Liver (tissue), 9 donors: Measurements from ENCODE around the gene PGM1. TPM values are rescaled to one million over a fixed set of nuclear protein-coding genes. Genes with fewer than 3 reads are reported as not detected.

ENCODE experiments used
- DNase-seq: peaks from one replicate; pipeline ENCODE4 v3.0.0-alpha.2; 2017; ENCODE audit warnings: low spot score
- H3K27ac ChIP-seq, 2 donors: one replicate each; pipeline ENCODE4 v1.7.0; 2013; ENCODE audit warnings: inconsistent platforms in 2 of 2, low read length in 2 of 2, control low read depth in 1 of 2, low read depth in 1 of 2, mild to moderate bottlenecking in 1 of 2
- H3K27me3 ChIP-seq, 4 donors: one replicate each; pipeline versions ENCODE4 v1.6.1 to v1.7.0; 2013; ENCODE audit warnings: low read length in 3 of 4, inconsistent platforms in 1 of 4, mild to moderate bottlenecking in 1 of 4, moderate library complexity in 1 of 4; ENCODE audit not compliant: control insufficient read depth in 4 of 4, insufficient read depth in 4 of 4
- H3K36me3 ChIP-seq, 4 donors: one replicate each; pipeline versions ENCODE4 v1.6.1 to v1.7.0; 2013; ENCODE audit warnings: low read length in 3 of 4, mild to moderate bottlenecking in 3 of 4, low read depth in 1 of 4, moderate library complexity in 1 of 4; ENCODE audit not compliant: control insufficient read depth in 4 of 4, insufficient read depth in 3 of 4
- H3K4me1 ChIP-seq, 4 donors: one replicate each; pipeline versions ENCODE4 v1.6.1 to v1.7.0; 2013; ENCODE audit warnings: low read length in 3 of 4, mild to moderate bottlenecking in 3 of 4, moderate library complexity in 1 of 4; ENCODE audit not compliant: control insufficient read depth in 4 of 4, insufficient read depth in 4 of 4
- H3K4me3 ChIP-seq, 3 donors: one replicate each; pipeline versions ENCODE4 v1.6.1 to v1.7.0; 2013; ENCODE audit warnings: low read length in 3 of 3, control low read depth in 1 of 3, low read depth in 1 of 3, mild to moderate bottlenecking in 1 of 3
- H3K9ac ChIP-seq, 2 donors: one replicate each; pipeline ENCODE4 v1.7.0; 2013; ENCODE audit warnings: low read length in 2 of 2, mild to moderate bottlenecking in 2 of 2, moderate library complexity in 2 of 2, control low read depth in 1 of 2, low read depth in 1 of 2
- H3K9me3 ChIP-seq, 4 donors: one replicate each; pipeline versions ENCODE4 v1.6.1 to v1.7.0; 2013; ENCODE audit warnings: low read length in 3 of 4; ENCODE audit not compliant: control insufficient read depth in 4 of 4
- ATF3 ChIP-seq: IDR thresholded peaks from 2 replicates; pipeline ENCODE4 v1.6.1; 2016; ENCODE audit warnings: antibody characterized with exemption
- FOXA1 ChIP-seq: IDR thresholded peaks from 2 replicates; pipeline ENCODE4 v1.6.1; 2016; ENCODE audit warnings: antibody characterized with exemption
- FOXA2 ChIP-seq: IDR thresholded peaks from 2 replicates; pipeline ENCODE4 v1.6.1; 2016; ENCODE audit warnings: antibody characterized with exemption
- GABPA ChIP-seq, 2 donors: IDR thresholded peaks in 1 of 2; conservative IDR thresholded peaks in 1 of 2; 2 replicates each; pipeline ENCODE4 v1.6.1; 2016; ENCODE audit warnings: antibody characterized with exemption in 2 of 2, mild to moderate bottlenecking in 1 of 2, moderate library complexity in 1 of 2
- HNF4A ChIP-seq, 2 donors: conservative IDR thresholded peaks; 2 replicates each; pipeline ENCODE4 v1.6.1; 2016; ENCODE audit warnings: antibody characterized with exemption in 2 of 2, mild to moderate bottlenecking in 2 of 2
- HNF4G ChIP-seq: IDR thresholded peaks from 2 replicates; pipeline ENCODE4 v1.6.1; 2016; ENCODE audit warnings: antibody characterized with exemption
- JUND ChIP-seq, 2 donors: IDR thresholded peaks; 2 replicates each; pipeline ENCODE4 v1.6.1; 2016; ENCODE audit warnings: antibody characterized with exemption in 2 of 2
- NR2F2 ChIP-seq: IDR thresholded peaks from 2 replicates; pipeline ENCODE4 v1.6.1; 2016; ENCODE audit warnings: antibody characterized with exemption
- RXRA ChIP-seq, 2 donors: IDR thresholded peaks; 2 replicates each; pipeline ENCODE4 v1.6.1; 2017 to 2018; ENCODE audit warnings: antibody characterized with exemption in 2 of 2, mild to moderate bottlenecking in 1 of 2
- SP1 ChIP-seq: IDR thresholded peaks from 2 replicates; pipeline ENCODE4 v1.6.1; 2018; ENCODE audit warnings: antibody characterized with exemption, mild to moderate bottlenecking
- TAF1 ChIP-seq: conservative IDR thresholded peaks from 2 replicates; pipeline ENCODE4 v1.6.1; 2016; ENCODE audit warnings: antibody characterized with exemption, mild to moderate bottlenecking
- YY1 ChIP-seq: IDR thresholded peaks from 2 replicates; pipeline ENCODE4 v1.6.1; 2016; ENCODE audit warnings: antibody characterized with exemption, mild to moderate bottlenecking
- WGBS: extraction: QIAGEN DNeasy Blood & Tissue Kit; methylation state at CpG from one replicate; pipeline ENCODE4 v1.1.7; 2013; 5-methylcytosine and 5-hydroxymethylcytosine counted together
- polyA plus RNA-seq, 2 donors: library from polyadenylated mRNA; stranded (reverse) in 1 of 2; unstranded in 1 of 2; fragments of 200-250 nt in 1 of 2; fragments of >200 nt in 1 of 2; fragmentation: Nextera tagmentation in 1 of 2; extraction: Ambion mirVana in 1 of 2; gene quantifications; one replicate each; pipeline versions ENCODE4 v1.2.1 to v1.2.3, GENCODE V29; 2013 to 2015
- total RNA-seq, 2 donors: library from RNA; depleted of rRNA; stranded (reverse); fragments of >200 nt; gene quantifications; one replicate each; pipeline ENCODE4 v1.2.3, GENCODE V29; 2014
- TF ChIP-seq, protein P1 (sequence below): IDR thresholded peaks from 2 replicates; pipeline ENCODE4 v1.6.1; 2016; ENCODE audit warnings: antibody characterized with exemption
- donor health status: healthy.
- donor health status: healthy.
- donor health status: healthy.
- donor health status: healthy.
- donor health status: healthy.

PGM1 gene
- total and polyA plus RNA-seq, 4 donors: 57.3 to 224 (median 120) TPM

GRCh38 chr1:63663301-63663700 is 70.1 kb downstream of the PGM1 start (continued):
- TF ChIP-seq, protein P1, sequence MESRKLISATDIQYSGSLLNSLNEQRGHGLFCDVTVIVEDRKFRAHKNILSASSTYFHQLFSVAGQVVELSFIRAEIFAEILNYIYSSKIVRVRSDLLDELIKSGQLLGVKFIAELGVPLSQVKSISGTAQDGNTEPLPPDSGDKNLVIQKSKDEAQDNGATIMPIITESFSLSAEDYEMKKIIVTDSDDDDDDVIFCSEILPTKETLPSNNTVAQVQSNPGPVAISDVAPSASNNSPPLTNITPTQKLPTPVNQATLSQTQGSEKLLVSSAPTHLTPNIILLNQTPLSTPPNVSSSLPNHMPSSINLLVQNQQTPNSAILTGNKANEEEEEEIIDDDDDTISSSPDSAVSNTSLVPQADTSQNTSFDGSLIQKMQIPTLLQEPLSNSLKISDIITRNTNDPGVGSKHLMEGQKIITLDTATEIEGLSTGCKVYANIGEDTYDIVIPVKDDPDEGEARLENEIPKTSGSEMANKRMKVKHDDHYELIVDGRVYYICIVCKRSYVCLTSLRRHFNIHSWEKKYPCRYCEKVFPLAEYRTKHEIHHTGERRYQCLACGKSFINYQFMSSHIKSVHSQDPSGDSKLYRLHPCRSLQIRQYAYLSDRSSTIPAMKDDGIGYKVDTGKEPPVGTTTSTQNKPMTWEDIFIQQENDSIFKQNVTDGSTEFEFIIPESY: no peak
- TF ChIP-seq TAF1 (no peak), HNF4A (conservative IDR thresholded peaks at IDR 0.05) (no peak), JUND (IDR thresholded peaks at IDR 0.05) (no peak), RXRA (IDR thresholded peaks at IDR 0.05) (no peak)

DNA sequence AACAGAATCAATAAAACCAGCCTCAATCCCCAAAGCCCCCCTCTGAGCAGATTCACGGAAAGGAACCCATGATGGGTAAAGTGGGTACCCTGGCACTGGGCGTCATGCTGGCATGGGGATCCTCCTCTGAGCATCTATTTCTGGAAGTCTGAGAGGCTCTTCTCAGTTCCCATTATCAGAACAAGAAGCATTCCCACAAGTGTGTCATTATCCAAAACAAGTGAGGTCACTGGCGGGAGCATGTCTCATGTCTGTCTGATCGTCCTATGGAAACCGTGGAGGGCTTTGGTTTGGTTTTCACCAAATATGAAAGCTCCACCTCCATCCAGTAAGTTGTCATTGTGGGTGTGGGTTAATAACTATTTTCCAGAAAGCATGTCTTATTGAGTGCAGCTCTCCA is 70.7 kb downstream of the PGM1 start:
- no peaks in the 10 kb centered on the region for H3K9me3 ChIP-seq
- H3K4me1 ChIP-seq: no peaks in the 10 kb centered on the region
- TF ChIP-seq ATF3 (no peak), FOXA2 (no peak), TAF1 (no peak), RXRA (IDR thresholded peaks at IDR 0.05) (no peak), SP1 (no peak), FOXA1 (no peak), NR2F2 (no peak), HNF4G (no peak)
- H3K27ac ChIP-seq: no peak overlapping the region
- no peak overlapping the region for H3K9ac ChIP-seq
- H3K27me3 ChIP-seq: no peaks in the 10 kb centered on the region
- DNase-seq: no peak
- H3K4me3 ChIP-seq: no peak overlapping the region
- peaks cover 1 to 17% (median 12%) of the 10 kb centered on the region in 4 donors for H3K36me3 ChIP-seq
- 96% methylated on average over 5 of the region's 5 CpGs for WGBS

- WGBS: 95% methylated on average over 2 of the region's 2 CpGs
- H3K9me3 ChIP-seq: no peaks in the 10 kb centered on the region
- TF ChIP-seq FOXA2 (no peak), NR2F2 (no peak), RXRA (IDR thresholded peaks at IDR 0.05) (no peak)
Measured at GRCh38 chr1:63664742-63665141, 71.5 kb downstream of the PGM1 start.

DNA sequence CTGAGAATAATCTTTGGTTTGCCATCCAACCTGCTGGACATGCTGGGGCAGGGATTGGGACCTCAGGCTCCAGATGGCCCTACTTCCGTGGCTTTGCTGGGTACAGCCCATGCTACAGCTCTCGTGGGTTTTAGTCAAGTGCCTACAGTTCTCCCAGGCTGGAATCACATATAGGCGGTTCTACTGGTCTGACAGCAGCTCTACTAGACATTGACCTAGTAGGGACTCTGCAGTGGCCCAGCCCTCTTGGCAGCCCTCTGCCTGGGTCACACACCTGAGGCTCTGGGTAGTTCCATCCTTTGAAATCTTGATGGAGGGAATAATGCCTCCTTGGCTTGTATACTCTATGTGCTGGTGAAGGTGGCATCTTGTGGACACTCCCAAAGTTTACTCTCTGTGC is 72.2 kb downstream of the PGM1 start:
- H3K4me1 ChIP-seq: no peaks in the 10 kb centered on the region
- TF ChIP-seq SP1 (no peak), GABPA (IDR thresholded peaks at IDR 0.05 in 1 of 2, conservative IDR thresholded peaks at IDR 0.05 in 1 of 2) (no peak), RXRA (IDR thresholded peaks at IDR 0.05) (no peak), HNF4G (no peak), YY1 (no peak)
- peaks cover 1 to 6% (median 4%) of the 10 kb centered on the region in 4 donors for H3K36me3 ChIP-seq
- H3K27ac ChIP-seq: no peak overlapping the region
- H3K9ac ChIP-seq: no peak overlapping the region
- WGBS: 98% methylated on average over 3 of the region's 3 CpGs
- H3K4me3 ChIP-seq: no peak overlapping the region
- no peaks in the 10 kb centered on the region for H3K27me3 ChIP-seq
- no peaks in the 10 kb centered on the region for H3K9me3 ChIP-seq
- DNase-seq: no peak

More at GRCh38 chr1:63664742-63665141, 71.5 kb downstream of the PGM1 start:
- no peaks in the 10 kb centered on the region for H3K4me1 ChIP-seq
- H3K27me3 ChIP-seq: no peaks in the 10 kb centered on the region
- peaks cover 1 to 9% (median 8%) of the 10 kb centered on the region in 4 donors for H3K36me3 ChIP-seq
- H3K9ac ChIP-seq: no peak overlapping the region
- H3K4me3 ChIP-seq: no peak overlapping the region
- no peak overlapping the region for H3K27ac ChIP-seq
- no peak for DNase-seq
